Urinary bladder (tissue), 4 donors: Measurements from ENCODE around the gene MIEF2. TPM values are rescaled to one million over a fixed set of nuclear protein-coding genes. Genes with fewer than 3 reads are reported as not detected.
A peak's percentile ranks its signal among the peaks of the same experiment; 100 is the strongest.
"Not testable (repeated sequence)": the region's sequence is repeated elsewhere in the genome, so short reads cannot be mapped to it uniquely, and the experiment has no call there.

Experiments used
- DNase-seq: peaks from one replicate; pipeline ENCODE4 v3.0.0-alpha.2; 2015; ENCODE audit errors: extremely low spot score
- H3K27ac ChIP-seq: one replicate; pipeline ENCODE4 v1.5.1; 2013; ENCODE audit warnings: low read depth, mild to moderate bottlenecking, moderate library complexity
- H3K36me3 ChIP-seq: one replicate; pipeline ENCODE4 v1.6.1; 2013; ENCODE audit warnings: mild to moderate bottlenecking, moderate library complexity; ENCODE audit not compliant: insufficient read depth
- H3K4me1 ChIP-seq: one replicate; pipeline ENCODE4 v1.6.1; 2013; ENCODE audit warnings: mild to moderate bottlenecking, moderate library complexity; ENCODE audit not compliant: insufficient read depth
- H3K4me3 ChIP-seq: one replicate; pipeline ENCODE4 v1.5.1; 2013; ENCODE audit warnings: low read depth, low read length
- WGBS: extraction: QIAGEN DNeasy Blood & Tissue Kit; methylation state at CpG from one replicate; pipeline ENCODE4 v1.1.7; 2013; 5-methylcytosine and 5-hydroxymethylcytosine counted together
- polyA plus RNA-seq: library from polyadenylated mRNA; stranded (reverse); fragments of 200-250 nt; gene quantifications from one replicate; pipeline ENCODE4 v1.2.3, GENCODE V29; 2013
- total RNA-seq: library from RNA; depleted of rRNA; stranded (reverse); fragments of >200 nt; gene quantifications from one replicate; pipeline ENCODE4 v1.2.3, GENCODE V29; 2014
- donor health status: healthy with polysubstance abuse.
- donor health status: healthy.

The MIEF2 gene, protein sequence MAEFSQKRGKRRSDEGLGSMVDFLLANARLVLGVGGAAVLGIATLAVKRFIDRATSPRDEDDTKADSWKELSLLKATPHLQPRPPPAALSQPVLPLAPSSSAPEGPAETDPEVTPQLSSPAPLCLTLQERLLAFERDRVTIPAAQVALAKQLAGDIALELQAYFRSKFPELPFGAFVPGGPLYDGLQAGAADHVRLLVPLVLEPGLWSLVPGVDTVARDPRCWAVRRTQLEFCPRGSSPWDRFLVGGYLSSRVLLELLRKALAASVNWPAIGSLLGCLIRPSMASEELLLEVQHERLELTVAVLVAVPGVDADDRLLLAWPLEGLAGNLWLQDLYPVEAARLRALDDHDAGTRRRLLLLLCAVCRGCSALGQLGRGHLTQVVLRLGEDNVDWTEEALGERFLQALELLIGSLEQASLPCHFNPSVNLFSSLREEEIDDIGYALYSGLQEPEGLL
- total RNA-seq, result 11.7 TPM
- polyA plus RNA-seq, result 13.7 TPM

DNA sequence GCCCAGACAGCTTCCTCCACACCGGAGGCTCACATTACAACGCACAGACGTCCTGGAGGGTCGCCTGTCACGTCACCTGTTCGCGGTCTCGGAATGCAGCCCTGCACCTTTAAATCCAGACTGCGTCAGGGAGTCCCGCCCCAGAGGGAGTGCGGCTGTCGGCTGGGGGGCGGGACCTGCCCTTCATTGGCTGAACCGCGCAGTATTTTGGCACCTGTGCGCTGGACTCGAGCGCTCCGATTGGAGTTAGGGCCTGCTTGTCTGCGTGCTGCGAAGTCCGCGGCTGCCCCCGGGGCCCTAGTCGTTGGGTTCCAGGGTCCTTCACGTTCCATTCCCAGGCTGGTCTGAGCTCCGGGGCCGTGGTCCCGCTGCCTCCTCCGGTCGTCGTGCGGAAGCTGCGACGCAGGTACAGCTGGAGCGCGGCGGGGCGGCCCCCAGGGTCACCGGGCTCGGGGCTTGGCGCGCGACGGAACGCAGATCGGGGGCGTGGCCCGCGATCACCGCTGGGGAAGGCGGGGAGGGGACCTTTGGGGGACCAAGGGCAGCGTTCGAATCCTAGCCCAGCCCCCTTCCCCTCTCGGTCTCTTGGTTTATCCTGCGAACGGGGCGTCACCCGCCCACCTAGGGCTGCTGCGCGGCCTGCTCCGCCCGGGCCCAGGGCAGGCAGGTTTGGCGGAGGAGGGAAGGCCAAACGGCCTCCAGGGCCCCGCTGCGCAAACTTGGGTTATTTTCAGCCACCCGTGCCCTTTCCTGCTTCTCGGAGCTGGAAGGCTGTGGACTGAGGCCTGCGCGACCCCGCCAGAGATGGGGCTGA, at the start of gene MIEF2:
MIEF2 (plus strand) TSS at position 331 of the 814 bp plus-strand sequence. CDS start 2,059 bp downstream, outside the sequence.
- H3K4me1 ChIP-seq, result peaks cover 3% of the 10 kb centered on the region
- peak; percentile 89 for DNase-seq
- peaks cover 4% of the 10 kb centered on the region for H3K36me3 ChIP-seq
- peak within 1 kb of the TSS; percentile 73 for H3K4me3 ChIP-seq
- H3K27ac ChIP-seq, result peak within 1 kb of the TSS; percentile 93
- under 1% methylated on average over 72 of the region's 72 CpGs for WGBS

GRCh38 chr17:18213666-18214270, 46.7 kb upstream of the MIEF2 start:
- H3K36me3 ChIP-seq, result peaks cover 2% of the 10 kb centered on the region
- DNase-seq, result no peak
- no peak overlapping the region for H3K4me3 ChIP-seq
- 60% methylated on average over 7 of the region's 7 CpGs for WGBS
- no peak overlapping the region for H3K27ac ChIP-seq
- H3K4me1 ChIP-seq, result no peaks in the 10 kb centered on the region

GRCh38 chr17:18216906-18217305, 43.6 kb upstream of the MIEF2 start:
- H3K27ac ChIP-seq, DNase-seq, H3K4me1 ChIP-seq, H3K36me3 ChIP-seq, H3K4me3 ChIP-seq: not testable (repeated sequence)
- 84% methylated on average over 11 of the region's 11 CpGs for WGBS

- H3K27ac ChIP-seq, result no peak overlapping the region
- no peak overlapping the region for H3K4me3 ChIP-seq
- H3K4me1 ChIP-seq, result no peaks in the 10 kb centered on the region
- H3K36me3 ChIP-seq, result no peaks in the 10 kb centered on the region
- 17% methylated on average over 6 of the region's 6 CpGs for WGBS
- no peak for DNase-seq
Measured at GRCh38 chr17:18217412-18218015, 42.9 kb upstream of the MIEF2 start.

GRCh38 chr17:18218756-18219415, 41.6 kb upstream of the MIEF2 start:
- DNase-seq, result no peak
- H3K4me1 ChIP-seq, result no peaks in the 10 kb centered on the region

DNA sequence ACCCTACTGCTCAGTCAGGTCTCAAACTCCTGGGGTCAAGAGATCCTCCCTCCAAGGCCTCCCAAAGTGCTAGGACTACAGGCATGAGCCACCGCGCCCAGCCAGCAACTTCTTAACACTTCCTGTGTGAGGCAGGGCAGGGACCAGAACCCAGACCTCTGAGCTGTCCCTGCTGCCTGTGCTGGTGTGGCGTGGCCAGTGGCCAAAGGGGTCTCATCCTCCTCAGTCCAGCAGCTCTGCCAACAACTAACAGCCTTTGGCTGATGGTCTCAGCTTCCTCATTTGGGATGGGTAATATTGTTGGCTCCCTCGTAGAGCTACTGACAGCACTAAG, 36.4 kb upstream of the MIEF2 start:
- no peak overlapping the region for H3K27ac ChIP-seq
- H3K36me3 ChIP-seq, result no peaks in the 10 kb centered on the region
- WGBS, result 83% methylated on average over 4 of the region's 4 CpGs
- no peaks in the 10 kb centered on the region for H3K4me1 ChIP-seq
- no peak for DNase-seq
- no peak overlapping the region for H3K4me3 ChIP-seq

More at GRCh38 chr17:18218756-18219415, 41.6 kb upstream of the MIEF2 start:
- 20% methylated on average over 4 of the region's 4 CpGs for WGBS
- Histone ChIP-seq H3K4me3 (no peak overlapping the region), H3K27ac (no peak overlapping the region), H3K36me3 (no peaks in the 10 kb centered on the region)

GRCh38 chr17:18224387-18225120, 35.9 kb upstream of the MIEF2 start:
- H3K36me3 ChIP-seq, result no peaks in the 10 kb centered on the region
- no peak for DNase-seq
- no peaks in the 10 kb centered on the region for H3K4me1 ChIP-seq
- H3K27ac ChIP-seq, result peak overlapping the region; percentile 54
- peak overlapping the region; percentile 17 for H3K4me3 ChIP-seq
- WGBS, result 36% methylated on average over 23 of the region's 23 CpGs

- H3K36me3 ChIP-seq, result no peaks in the 10 kb centered on the region
- H3K4me1 ChIP-seq, result no peaks in the 10 kb centered on the region
- H3K4me3 ChIP-seq, result peak within 1 kb of the TSS; percentile 90
- peak; percentile 87 for DNase-seq
- H3K27ac ChIP-seq, result peak within 1 kb of the TSS; percentile 54
- under 1% methylated on average over 60 of the region's 60 CpGs for WGBS
Measured at GRCh38 chr17:18225121-18225641, 35.3 kb upstream of the MIEF2 start, which contains the start of gene LLGL1. TSS of gene LLGL1 (plus strand) at chr17:18225635. CDS start at chr17:18225683, 48 bp downstream.

DNA sequence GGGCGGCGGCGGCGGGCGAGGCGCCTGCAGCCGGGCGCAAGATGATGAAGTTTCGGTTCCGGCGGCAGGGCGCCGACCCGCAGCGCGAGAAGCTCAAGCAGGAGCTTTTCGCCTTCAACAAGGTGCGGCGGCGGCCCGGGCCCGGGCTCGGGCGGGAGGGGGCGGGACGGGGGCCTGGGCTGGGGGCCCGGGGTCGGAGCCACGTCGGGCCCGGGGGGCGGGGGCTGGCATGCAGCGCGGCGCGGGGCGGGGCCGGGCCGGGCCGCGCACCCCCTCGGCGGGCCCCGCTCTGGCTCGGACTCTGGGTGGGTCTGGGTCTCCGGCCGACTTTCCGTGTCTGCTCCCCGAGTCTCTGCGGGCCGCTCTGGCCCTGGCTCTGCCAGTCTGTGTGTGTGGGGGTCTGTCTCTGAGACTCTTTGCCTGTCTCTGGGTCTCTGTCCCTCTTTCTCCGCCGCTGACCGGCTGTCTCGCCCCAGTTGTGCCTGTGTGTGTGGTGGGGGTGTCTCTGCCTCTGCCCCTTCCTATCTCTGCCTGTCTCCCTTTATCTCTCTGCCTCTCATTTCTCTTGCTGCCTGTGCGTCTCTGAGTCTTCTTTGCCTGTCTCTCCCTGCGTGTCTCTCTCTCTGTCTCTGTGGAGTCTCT, 34.7 kb upstream of the MIEF2 start:
- no peak for DNase-seq
- Histone ChIP-seq H3K36me3 (no peaks in the 10 kb centered on the region), H3K27ac (no peak overlapping the region), H3K4me1 (no peaks in the 10 kb centered on the region), H3K4me3 (peak overlapping the region; percentile 90)
- 1% methylated on average over 57 of the region's 57 CpGs for WGBS

- no peaks in the 10 kb centered on the region for H3K36me3 ChIP-seq
- H3K4me1 ChIP-seq, result no peaks in the 10 kb centered on the region
- no peak overlapping the region for H3K27ac ChIP-seq
- WGBS, result 19% methylated on average over 16 of the region's 16 CpGs
- peak overlapping the region; percentile 90 for H3K4me3 ChIP-seq
- no peak for DNase-seq
Measured at GRCh38 chr17:18226284-18226945, 34.0 kb upstream of the MIEF2 start.

DNA sequence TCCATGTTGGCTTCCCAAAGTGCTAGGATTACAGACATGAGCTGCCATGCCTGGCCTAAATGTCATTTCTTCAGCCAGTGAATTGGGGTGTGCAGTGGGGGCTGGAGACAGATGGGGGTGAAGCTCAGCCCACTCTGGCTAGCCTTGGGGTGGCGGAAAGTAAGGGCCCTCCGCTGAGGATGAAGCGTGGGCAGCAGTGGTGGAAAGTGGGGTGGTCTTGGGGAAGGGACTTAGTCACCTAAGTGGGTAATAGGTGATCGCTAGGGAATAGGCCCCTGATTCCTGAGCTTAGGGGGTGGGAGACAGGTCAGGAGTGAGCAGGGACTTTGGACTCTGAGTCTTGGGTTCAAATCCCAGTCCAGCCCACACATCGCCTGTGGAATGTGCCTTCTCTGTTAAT, 32.8 kb upstream of the MIEF2 start:
- no peak for DNase-seq
- no peak overlapping the region for H3K27ac ChIP-seq
- 99% methylated on average over 5 of the region's 5 CpGs for WGBS
- no peak overlapping the region for H3K4me3 ChIP-seq
- no peaks in the 10 kb centered on the region for H3K36me3 ChIP-seq
- H3K4me1 ChIP-seq, result no peaks in the 10 kb centered on the region
